GOT3 (cell line): ENCODE measurements around the gene ZDHHC11.
"Not testable (repeated sequence)": the region's sequence is repeated elsewhere in the genome, so short reads cannot be mapped to it uniquely, and the experiment has no call there.

ENCODE experiments used
- DNase-seq: peaks from one replicate; lab custom pipeline; 2025; ENCODE audit warnings: mixed read lengths; lab: John Stamatoyannopoulos, UW

The ZDHHC11 gene

DNA sequence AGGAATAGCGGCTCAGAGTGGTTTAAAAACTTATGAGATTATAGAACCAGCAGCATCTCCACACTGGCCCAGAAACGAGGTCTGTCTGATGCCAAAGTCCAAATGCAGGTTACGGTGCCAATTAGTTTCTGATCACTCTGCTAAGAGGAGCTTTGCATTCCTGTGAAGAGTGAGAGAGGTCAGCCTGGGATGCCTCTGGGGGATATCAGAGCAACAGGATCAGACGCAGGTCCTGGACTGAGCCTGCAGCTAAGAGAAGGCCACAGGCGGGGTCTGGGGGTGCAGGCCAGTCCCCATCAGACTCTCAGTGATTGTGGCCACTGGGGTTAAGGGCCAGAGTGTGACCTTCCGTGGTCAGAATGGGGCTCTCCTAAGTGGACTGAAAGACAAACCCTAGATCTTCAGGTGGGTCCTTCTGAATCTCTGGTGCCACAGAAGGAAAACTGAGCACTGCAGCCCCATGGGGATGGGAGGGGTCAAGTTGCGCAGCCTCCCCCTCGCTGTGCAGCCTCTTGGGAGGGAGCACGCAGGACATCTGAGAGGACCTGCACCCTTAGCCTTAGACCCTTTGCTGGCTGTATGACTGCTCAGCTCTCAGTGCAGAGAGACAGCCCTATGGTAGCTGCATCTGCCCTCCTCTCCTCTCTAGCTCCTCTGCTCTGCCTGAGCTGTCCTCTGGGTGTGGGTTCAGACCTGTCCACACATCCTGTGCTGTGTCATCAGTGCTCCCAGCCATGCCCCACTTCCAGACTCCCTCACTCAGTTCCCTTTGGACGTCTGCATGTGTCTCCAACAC lies 42.9 kb downstream of the ZDHHC11 start:
- not testable (repeated sequence) for DNase-seq

GRCh38 chr5:801472-801871 lies 49.3 kb downstream of the ZDHHC11 start:
- no peak for DNase-seq

GRCh38 chr5:801055-801454 lies 49.7 kb downstream of the ZDHHC11 start:
- DNase-seq = not testable (repeated sequence)

GRCh38 chr5:798505-799138 lies 52.2 kb downstream of the ZDHHC11 start:
- not testable (repeated sequence) for DNase-seq

- DNase-seq = not testable (repeated sequence)
These were observed 52.8 kb downstream of the ZDHHC11 start for GRCh38 chr5:797986-798385.

GRCh38 chr5:795873-796272 lies 54.9 kb downstream of the ZDHHC11 start:
- not testable (repeated sequence) for DNase-seq

DNA sequence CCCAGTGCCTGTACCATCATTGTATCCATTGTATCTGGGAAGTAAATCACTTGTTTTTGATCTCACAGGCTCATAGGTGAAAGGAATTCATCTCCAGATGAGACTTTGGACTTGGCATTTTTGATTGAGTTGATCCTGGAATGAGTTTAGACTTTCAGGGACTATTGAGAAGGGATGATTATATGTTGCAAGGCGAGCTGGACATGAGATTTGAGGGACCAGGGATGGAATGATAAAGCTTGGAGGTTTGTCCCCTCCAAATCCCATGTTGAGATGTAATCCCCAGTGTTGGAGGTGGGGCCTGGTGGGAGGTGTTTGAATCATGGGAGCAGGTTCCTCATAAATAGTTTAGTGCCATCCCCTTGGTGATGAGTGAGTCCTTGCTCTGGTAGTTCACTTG lies 55.8 kb downstream of the ZDHHC11 start:
- DNase-seq = not testable (repeated sequence)

DNA sequence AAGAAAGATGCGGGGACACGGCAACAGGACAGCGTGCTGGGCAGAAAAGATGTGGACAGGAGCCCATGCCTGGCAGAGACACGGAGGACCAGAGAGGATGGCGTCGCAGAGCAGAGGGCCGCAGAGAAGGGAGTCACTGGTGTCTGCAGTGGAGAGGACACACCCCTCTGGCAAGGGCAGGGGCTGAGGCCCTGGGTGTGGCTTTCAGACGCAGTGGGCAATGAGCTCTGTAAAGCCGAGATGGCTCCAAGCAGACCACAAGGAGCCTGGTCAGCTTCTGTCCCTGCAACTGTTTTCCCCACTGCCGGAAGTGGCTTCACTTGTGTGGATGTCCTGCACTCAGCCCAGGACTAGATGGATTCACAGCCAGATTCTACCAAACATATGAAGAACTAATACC lies 62.1 kb downstream of the ZDHHC11 start:
- DNase-seq = not testable (repeated sequence)

- not testable (repeated sequence) for DNase-seq
These were observed 62.9 kb downstream of the ZDHHC11 start for GRCh38 chr5:787857-788233.

DNA sequence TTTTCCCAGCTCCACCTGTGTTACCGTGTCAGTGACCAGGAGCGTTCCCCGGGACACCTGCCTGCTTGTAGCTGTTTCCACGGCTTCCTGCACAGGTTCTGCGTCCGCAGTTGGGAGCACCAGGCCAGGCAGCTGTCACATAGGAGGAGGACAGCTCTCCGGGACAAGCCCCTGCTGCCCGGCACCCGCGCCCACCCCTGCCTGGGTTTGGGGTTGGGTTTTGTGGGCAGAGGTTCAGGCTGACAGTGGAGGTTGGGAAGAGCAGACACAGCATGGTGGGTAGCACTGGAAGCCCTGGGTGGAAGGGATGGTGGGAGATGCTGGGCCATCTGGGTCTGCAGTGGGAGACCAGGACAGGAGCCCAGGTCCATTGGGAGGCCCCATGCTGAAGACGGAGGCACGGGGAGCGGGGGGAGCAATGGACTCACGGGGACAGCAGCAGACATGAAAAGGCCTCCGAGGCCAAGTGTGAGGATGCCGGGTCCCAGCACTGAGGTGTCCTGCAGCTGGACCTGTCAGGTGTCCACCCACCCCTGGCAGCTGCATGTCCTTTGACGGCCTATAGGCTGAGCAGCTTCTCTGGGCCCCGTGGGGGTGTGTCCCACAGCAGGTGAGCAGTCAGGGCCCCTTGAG lies 63.4 kb downstream of the ZDHHC11 start:
- not testable (repeated sequence) for DNase-seq

DNA sequence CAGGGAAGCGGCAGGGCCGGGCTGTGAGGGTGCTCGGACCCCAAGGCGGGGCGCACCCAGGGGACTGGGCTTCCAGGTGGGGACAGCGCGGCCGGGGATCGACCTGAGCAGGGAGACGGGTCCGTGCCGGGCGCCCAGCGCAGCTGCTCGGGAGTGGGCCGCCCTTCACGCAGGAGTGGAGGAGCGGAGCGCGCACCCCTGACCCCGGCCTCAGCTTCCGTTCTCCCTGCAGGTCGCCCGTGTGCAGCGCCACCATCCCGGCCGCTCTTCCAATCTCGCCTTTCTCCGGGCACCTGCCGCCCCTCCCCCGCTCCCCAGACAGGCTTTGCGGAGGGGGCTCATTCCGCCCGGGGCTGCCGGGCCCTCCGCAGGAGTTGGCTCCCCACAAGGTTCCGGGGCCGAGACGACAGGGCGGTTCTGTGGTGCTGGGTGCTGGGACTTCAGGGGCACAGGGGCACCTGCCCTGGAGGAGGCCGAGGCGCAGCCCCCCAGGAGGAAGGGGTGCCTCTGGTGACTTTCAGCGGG lies 65.5 kb downstream of the ZDHHC11 start:
- DNase-seq = not testable (repeated sequence)

- not testable (repeated sequence) for DNase-seq
These were observed 66.2 kb downstream of the ZDHHC11 start, which contains the start of gene ZDHHC11B for GRCh38 chr5:784428-785177. Gene ZDHHC11B (minus strand): TSS chr5:784729. CDS start chr5:766919, 17,810 bp downstream.

DNA sequence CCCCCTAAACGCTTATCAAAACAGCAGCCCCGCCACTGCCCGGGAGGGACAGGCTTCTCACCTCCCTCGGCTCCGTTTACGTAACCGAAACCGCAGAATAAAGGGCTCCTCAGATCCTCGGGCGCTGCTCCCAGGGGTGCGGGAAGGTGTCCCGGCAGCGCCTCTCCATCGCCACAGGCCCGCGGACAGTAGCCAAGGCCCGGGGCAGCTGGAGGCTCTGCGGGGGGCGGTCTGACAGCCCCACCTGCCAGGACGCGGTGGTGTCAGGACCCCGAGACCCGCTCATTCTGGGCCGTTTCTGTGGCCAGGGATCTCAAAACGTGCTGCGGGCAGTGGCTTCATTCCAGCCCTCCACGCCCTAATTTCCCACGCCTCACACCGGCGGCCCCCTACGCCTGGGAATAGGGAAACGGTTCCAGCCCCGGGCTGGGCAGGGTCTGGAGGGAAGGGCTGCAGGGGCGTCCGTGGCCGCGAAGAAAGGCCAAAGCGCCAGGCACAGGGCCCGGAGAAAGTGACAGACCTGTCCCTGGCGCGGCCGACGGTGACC lies 66.8 kb downstream of the ZDHHC11 start:
- not testable (repeated sequence) for DNase-seq

GRCh38 chr5:783049-783802 lies 67.6 kb downstream of the ZDHHC11 start:
- DNase-seq = not testable (repeated sequence)

DNA sequence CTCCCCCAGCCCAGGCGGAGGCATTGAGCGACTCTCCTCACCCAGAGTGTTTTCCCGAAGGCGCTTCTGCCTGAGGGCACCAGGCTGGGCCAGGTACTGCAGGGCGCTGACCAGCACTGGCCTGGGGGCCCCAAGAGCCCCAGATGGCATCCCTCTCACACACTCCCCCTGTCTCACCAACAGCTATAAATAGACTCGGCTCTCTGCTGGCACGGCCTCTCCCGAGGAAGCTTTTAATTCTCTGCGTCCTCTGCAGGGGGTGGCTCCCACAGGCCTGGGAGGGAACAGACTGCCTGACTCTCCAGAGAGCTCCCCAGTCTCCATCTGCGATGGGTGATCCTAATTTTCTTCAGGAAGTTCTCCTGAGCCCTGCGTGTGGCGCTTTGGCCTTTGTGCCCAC lies 68.4 kb downstream of the ZDHHC11 start:
- DNase-seq = not testable (repeated sequence)

DNA sequence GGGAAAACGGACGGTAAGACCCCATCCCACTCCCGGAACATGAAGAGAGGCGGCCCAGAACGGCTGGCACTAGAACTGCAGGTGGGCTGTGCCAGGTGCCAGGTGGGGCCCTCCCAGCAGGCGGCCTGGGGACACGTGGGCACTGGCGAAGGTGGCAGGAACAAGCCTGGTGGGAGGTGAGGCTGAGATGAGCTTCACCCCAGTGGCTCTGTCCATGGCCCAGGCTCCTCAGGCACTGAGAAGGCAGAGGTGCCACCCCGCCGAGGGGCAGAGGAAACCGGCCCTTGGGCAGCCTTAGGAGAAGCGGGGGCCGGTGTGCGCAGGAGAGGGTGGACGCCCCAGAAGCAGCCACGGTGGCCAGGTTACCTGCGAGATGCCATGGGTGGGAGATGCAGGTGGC lies 70.2 kb downstream of the ZDHHC11 start:
- DNase-seq = not testable (repeated sequence)

- DNase-seq = not testable (repeated sequence)
These were observed 71.8 kb downstream of the ZDHHC11 start for GRCh38 chr5:778967-779366.

- not testable (repeated sequence) for DNase-seq
These were observed 72.4 kb downstream of the ZDHHC11 start for GRCh38 chr5:778421-778820.

DNA sequence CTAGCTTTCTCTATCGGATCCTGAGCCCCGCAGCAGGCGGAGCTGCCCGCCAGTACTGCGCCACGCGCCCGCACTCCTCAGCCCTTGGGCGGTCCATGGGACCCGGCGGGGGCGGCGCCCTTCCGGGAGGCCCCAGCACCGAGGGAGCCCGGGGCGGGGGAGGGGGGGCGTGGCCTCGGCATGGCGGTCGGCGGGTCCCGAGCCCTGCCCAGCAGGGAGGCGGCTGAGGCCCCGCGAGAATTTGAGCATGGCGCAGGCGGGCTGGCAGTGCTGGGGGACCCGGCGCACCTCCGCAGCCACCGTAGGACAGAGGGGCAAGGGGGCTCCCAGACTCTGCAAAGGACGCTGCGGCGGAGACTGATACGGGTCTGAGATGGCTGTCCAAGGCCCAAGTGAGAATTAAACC lies 73.0 kb downstream of the ZDHHC11 start:
- no peak for DNase-seq

DNA sequence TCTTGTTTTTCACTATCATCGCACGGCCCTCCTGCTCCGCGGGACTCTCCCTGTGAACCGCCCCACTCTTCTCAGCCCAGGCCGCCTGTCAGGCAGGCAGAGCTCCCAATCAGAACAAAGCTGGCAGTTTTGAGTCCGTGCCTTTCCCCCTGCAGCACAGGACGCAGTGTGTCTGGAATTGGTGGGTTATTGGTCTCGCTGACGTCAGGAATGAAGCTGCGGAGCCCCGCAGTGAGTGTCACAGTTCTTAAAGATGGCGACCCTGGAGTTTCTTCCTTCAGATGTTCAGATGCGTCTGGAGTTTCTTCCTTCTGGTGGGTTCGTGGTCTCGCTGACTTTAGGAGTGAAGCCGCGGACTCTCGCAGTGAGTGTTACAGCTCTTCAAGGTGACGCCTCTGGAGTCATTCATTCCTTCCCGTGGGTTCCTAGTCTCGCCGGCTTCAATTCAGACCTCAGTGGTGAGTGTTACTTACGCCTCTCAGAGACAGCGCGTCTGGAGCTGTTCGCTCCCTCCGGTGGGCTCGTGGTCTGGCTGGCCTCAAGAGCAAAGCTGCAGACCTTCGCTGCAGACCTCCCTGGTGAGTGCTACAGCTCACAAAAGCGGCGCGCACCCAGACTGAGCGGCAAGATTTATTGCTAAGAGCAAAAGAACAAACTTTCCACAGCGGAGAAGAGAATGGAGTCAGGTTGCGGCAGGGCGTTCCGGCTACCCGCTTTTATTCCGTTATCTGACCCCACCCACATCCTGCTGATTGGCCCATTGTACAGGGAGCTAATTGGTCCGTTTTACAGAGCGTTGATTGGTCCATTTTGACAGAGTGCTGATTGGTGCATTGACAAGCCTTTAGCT lies 73.7 kb downstream of the ZDHHC11 start:
- DNase-seq = no peak
